ENCODE data around the gene BABAM2.

GRCh38 chr2:28312307-28313219 is 422.0 kb downstream of the BABAM2 start:
- TF ChIP-seq, protein P1, sequence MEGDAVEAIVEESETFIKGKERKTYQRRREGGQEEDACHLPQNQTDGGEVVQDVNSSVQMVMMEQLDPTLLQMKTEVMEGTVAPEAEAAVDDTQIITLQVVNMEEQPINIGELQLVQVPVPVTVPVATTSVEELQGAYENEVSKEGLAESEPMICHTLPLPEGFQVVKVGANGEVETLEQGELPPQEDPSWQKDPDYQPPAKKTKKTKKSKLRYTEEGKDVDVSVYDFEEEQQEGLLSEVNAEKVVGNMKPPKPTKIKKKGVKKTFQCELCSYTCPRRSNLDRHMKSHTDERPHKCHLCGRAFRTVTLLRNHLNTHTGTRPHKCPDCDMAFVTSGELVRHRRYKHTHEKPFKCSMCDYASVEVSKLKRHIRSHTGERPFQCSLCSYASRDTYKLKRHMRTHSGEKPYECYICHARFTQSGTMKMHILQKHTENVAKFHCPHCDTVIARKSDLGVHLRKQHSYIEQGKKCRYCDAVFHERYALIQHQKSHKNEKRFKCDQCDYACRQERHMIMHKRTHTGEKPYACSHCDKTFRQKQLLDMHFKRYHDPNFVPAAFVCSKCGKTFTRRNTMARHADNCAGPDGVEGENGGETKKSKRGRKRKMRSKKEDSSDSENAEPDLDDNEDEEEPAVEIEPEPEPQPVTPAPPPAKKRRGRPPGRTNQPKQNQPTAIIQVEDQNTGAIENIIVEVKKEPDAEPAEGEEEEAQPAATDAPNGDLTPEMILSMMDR (IDR thresholded peaks at IDR 0.05) = no peak
- no peak for TF ChIP-seq POLR2A (IDR thresholded peaks at IDR 0.05)

Measured in heart left ventricle (tissue), 13 donors.